K562 (cell line): ENCODE measurements around the gene SRRT. TPM values are rescaled to one million over a fixed set of nuclear protein-coding genes. Genes with fewer than 3 reads are reported as not detected.

ENCODE experiments used
- ATAC-seq: fragments of 200-7000 bp; cut with Tn5 transposase; 3 replicates; pipeline ENCODE4 v1.9.1; 2020; ENCODE audit warnings: moderate library complexity
- BruUV-seq: library from RNA; stranded (reverse); fragments of 400-500 nt; replicated peaks from 2 replicates; lab custom pipeline; 2021; lab: Mats Ljungman, UMichigan
- CTCF ChIA-PET: fragments of 300-600 bp; formaldehyde crosslinking; extraction: SDS; loops from one replicate; lab custom pipeline; 2021; ENCODE audit warnings: low intra/inter-chr PET ratio; lab: Yijun Ruan, JAX
- POLR2A ChIA-PET: fragments of 300-600, 350-650 bp; sonication (Branson Sonifier 250); formaldehyde crosslinking; extraction: SDS; loops from one replicate; lab custom pipeline; 2021; ENCODE audit warnings: antibody characterized with exemption, inconsistent platforms; lab: Yijun Ruan, JAX
- DNase-seq, 4 experiments: peaks; one replicate each; pipeline versions ENCODE4 v3.0.0 to v3.0.0-alpha.2; 2011 to 2018; ENCODE audit warnings: low spot score in 3 of 4, mixed read lengths in 3 of 4; ENCODE audit errors: extremely low read depth in 1 of 4
- FAIRE-seq: peaks from 2 replicates; lab custom pipeline; 2011; peaks lifted over from hg19 to GRCh38; lab: Jason Lieb, UNC
- H2AFZ ChIP-seq: 2 replicates; pipeline ENCODE4 v1.6.0; 2011; ENCODE audit warnings: low read depth, low read length, control low read depth, inconsistent platforms
- H3K27ac ChIP-seq: fragments of 200-600 bp; 3 replicates; pipeline ENCODE4 v1.8.0; 2011; ENCODE audit warnings: low read depth, mild to moderate bottlenecking, control low read depth, inconsistent platforms, low read length, moderate library complexity, mixed read lengths; ENCODE audit errors: extremely low read depth
- H3K27me3 ChIP-seq, 2 experiments: fragments of 300-600 bp in 1 of 2; 2 replicates in 1 of 2; 3 replicates in 1 of 2; pipeline versions ENCODE4 v1.6.0 to v1.8.0; 2011; ENCODE audit warnings: inconsistent platforms in 2 of 2, low read length in 2 of 2, mild to moderate bottlenecking in 1 of 2, mixed read lengths in 1 of 2, moderate library complexity in 1 of 2; ENCODE audit not compliant: control insufficient read depth in 2 of 2, insufficient read depth in 2 of 2
- H3K36me3 ChIP-seq: fragments of 300-600 bp; 3 replicates; pipeline ENCODE4 v1.8.0; 2011; ENCODE audit warnings: mild to moderate bottlenecking, low read length, inconsistent platforms; ENCODE audit not compliant: control insufficient read depth, insufficient read depth
- H3K4me1 ChIP-seq, 2 experiments: fragments of 200-600 bp in 1 of 2; replicated peaks in 1 of 2; 2 replicates in 1 of 2; 3 replicates in 1 of 2; pipeline versions ENCODE4 v1.5.1 to v1.8.0; 2011; ENCODE audit warnings: inconsistent platforms in 2 of 2, low read length in 2 of 2, mild to moderate bottlenecking in 1 of 2, mixed read lengths in 1 of 2, moderate library complexity in 1 of 2; ENCODE audit not compliant: control insufficient read depth in 2 of 2, insufficient read depth in 2 of 2
- H3K4me2 ChIP-seq: 2 replicates; pipeline ENCODE4 v1.6.1; 2011; ENCODE audit warnings: low read length, control low read depth, inconsistent platforms, mixed read lengths; ENCODE audit not compliant: insufficient read depth
- H3K4me3 ChIP-seq: fragments of 200-600 bp; sonication (generic), shearing (Covaris generic); 2 replicates; pipeline ENCODE4 v1.5.1; 2016; ENCODE audit warnings: control low read depth, inconsistent platforms
- H3K79me2 ChIP-seq: fragments of 200-600 bp; 3 replicates; pipeline ENCODE4 v1.8.0; 2011; ENCODE audit warnings: low read length, inconsistent platforms; ENCODE audit not compliant: control insufficient read depth, insufficient read depth
- H3K9ac ChIP-seq, 2 experiments: 2 replicates each; pipeline versions ENCODE4 v1.6.0 to v1.6.1; 2011; ENCODE audit warnings: low read depth in 2 of 2, low read length in 2 of 2, control low read depth in 1 of 2, inconsistent platforms in 1 of 2, mild to moderate bottlenecking in 1 of 2, mixed read lengths in 1 of 2; ENCODE audit not compliant: insufficient read depth in 1 of 2
- H3K9me1 ChIP-seq: one replicate; pipeline ENCODE4 v1.6.0; 2011; ENCODE audit warnings: inconsistent platforms, mild to moderate bottlenecking, low read length, moderate library complexity; ENCODE audit not compliant: control insufficient read depth, insufficient read depth
- H3K9me3 ChIP-seq: replicated peaks from 2 replicates; pipeline ENCODE4 v1.5.1; 2011; ENCODE audit warnings: low read depth, low read length, inconsistent platforms; ENCODE audit not compliant: control insufficient read depth, insufficient read depth
- H4K20me1 ChIP-seq: replicated peaks from 2 replicates; pipeline ENCODE4 v1.6.1; 2011; ENCODE audit warnings: low read length, inconsistent platforms, mixed read lengths; ENCODE audit not compliant: control insufficient read depth, insufficient read depth
- EGR1 ChIP-seq: fragments of 450-650 bp; conservative IDR thresholded peaks from 2 replicates; pipeline ENCODE4 v1.6.1; 2017; ENCODE audit warnings: mild to moderate bottlenecking
- IRF2 ChIP-seq: sonication (generic); formaldehyde crosslinking; IDR thresholded peaks from 2 replicates; pipeline ENCODE4 v1.8.1; 2022; ENCODE audit warnings: mild to moderate bottlenecking, missing genetic modification reagents
- MTA2 ChIP-seq: fragments of 450-650 bp; IDR thresholded peaks from 2 replicates; pipeline ENCODE4 v1.6.1; 2016; ENCODE audit warnings: low read depth
- NONO ChIP-seq, 2 experiments: fragments of 200-400 bp in 1 of 2; fragments of 450-650 bp in 1 of 2; formaldehyde crosslinking in 1 of 2; IDR thresholded peaks; 2 replicates each; pipeline ENCODE4 v1.6.1; 2017; ENCODE audit warnings: low read depth in 2 of 2, mild to moderate bottlenecking in 2 of 2, moderate library complexity in 2 of 2, low read length in 1 of 2
- RFX5 ChIP-seq: IDR thresholded peaks from 2 replicates; pipeline ENCODE4 v1.6.1; 2011; ENCODE audit warnings: low read depth, mild to moderate bottlenecking, improper control_type of control experiment, low read length
- WGBS: fragments of 100-300 bp; shearing (Covaris generic); methylation state at CpG from one replicate; pipeline ENCODE4 v1.1.6; 2016; ENCODE audit warnings: low coverage, mixed read lengths; ENCODE audit not compliant: insufficient coverage; ENCODE audit errors: missing lambda C conversion rate; 5-methylcytosine and 5-hydroxymethylcytosine counted together
- in situ Hi-C: fragments of 300-500 bp; cut with MboI; formaldehyde crosslinking; loops from 4 replicates; pipeline ENCODE4 v1.15.0; 2018; ENCODE audit warnings: inconsistent platforms, mixed read lengths
- intact Hi-C: fragments of 100-400 bp; cut with micrococcal nuclease; formaldehyde crosslinking; loops from 2 replicates; pipeline ENCODE4 v1.14.2; 2022
- polyA plus RNA-seq, 8 experiments: library from polyadenylated mRNA; depleted of rRNA in 4 of 8; stranded (reverse) in 5 of 8; unstranded in 3 of 8; fragments of >200 nt; fragmentation: Nextera tagmentation in 2 of 8; fragmentation: Illumina TruSeq in 1 of 8; extraction: Ambion mirVana in 2 of 8; extraction: Trizol in 1 of 8; gene quantifications; 2 replicates each; pipeline versions ENCODE4 v1.2.1 to v1.2.3, GENCODE V29; 2011 to 2014; ENCODE audit warnings: inconsistent platforms in 1 of 8, missing spikeins in 1 of 8
- total RNA-seq, 7 experiments: library from RNA; depleted of rRNA in 6 of 7; stranded (reverse); fragments of >200 nt in 6 of 7; fragmentation: Illumina TruSeq in 2 of 7; extraction: Trizol in 2 of 7; gene quantifications; 2 replicates each; pipeline versions ENCODE4 v1.2.1 to v1.2.3, GENCODE V29; 2011 to 2021; ENCODE audit warnings: low replicate concordance in 1 of 7
- TF ChIP-seq, protein P1 (sequence below), 2 experiments: IDR thresholded peaks; 2 replicates each; pipeline ENCODE4 v1.6.1; 2011; ENCODE audit warnings: borderline replicate concordance in 1 of 2, control low read depth in 1 of 2, low read depth in 1 of 2, low read length in 1 of 2, mild to moderate bottlenecking in 1 of 2, mixed read lengths in 1 of 2, moderate library complexity in 1 of 2; ENCODE audit not compliant: insufficient read depth in 1 of 2, insufficient read length in 1 of 2, poor library complexity in 1 of 2, severe bottlenecking in 1 of 2; ENCODE audit errors: extremely low read depth in 1 of 2
- TF ChIP-seq, protein P2 (sequence below): fragments of 450-650 bp; IDR thresholded peaks from 2 replicates; pipeline ENCODE4 v1.6.1; 2018; ENCODE audit not compliant: partially characterized antibody
- TF ChIP-seq, protein P3 (sequence below), 3 experiments: fragments of 200-800 bp in 1 of 3; sonication (Bioruptor generic) in 1 of 3; sonication (generic) in 1 of 3; formaldehyde crosslinking in 1 of 3; IDR thresholded peaks; 2 replicates each; pipeline versions ENCODE4 v1.6.1 to v1.8.0; 2016 to 2022; ENCODE audit warnings: mild to moderate bottlenecking in 2 of 3, missing compliant biosample characterization in 2 of 3, missing genetic modification characterization in 2 of 3, missing genetic modification reagents in 1 of 3

Gene SRRT
- total and polyA plus RNA-seq, 9 of the 15 experiments (the other 6 are each of a cell fraction or from before 2014, with no cell fraction given) = 10.3 to 263 (median 84.4) TPM

DNA sequence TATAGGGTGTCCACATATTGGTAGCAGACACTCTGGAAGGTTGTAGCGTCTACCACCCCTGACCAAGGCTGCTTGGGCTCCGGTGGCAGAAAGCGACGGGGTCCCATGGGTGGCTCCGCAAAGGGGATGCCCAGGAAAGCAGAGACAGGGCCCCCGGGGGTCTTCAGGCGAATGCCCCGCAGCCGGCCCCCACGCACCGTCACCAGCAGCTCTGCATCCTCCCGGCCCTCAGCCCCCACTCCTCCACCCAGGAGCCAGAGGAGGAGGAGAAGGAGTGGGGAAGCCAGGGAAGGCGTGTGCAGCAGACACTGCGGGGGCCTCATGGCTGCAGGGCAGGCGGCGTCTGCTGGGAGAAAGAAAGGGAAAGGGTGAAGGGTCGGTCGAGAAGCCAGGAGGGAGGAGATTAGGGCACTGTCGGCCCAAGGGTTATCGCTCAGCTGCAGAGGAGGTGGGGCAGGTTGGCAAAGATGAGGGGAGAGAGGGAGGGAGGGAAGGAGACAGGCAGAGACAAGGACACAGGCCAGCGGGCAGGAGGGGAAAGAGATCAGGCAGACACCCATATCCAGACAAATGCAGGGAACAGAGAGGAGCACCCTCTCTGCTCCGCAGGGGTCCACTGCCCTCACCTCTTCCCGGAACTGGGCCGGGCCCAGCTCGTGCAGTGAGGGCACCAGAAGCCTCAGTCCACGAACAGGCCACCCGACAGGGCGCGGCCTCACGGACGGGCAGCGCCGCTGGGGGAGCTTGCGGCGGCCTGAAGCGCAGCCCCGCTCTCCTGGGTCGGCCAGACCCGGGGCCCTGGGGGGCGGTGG, 19.2 kb downstream of the SRRT start (continued):
- TF ChIP-seq, protein P1, sequence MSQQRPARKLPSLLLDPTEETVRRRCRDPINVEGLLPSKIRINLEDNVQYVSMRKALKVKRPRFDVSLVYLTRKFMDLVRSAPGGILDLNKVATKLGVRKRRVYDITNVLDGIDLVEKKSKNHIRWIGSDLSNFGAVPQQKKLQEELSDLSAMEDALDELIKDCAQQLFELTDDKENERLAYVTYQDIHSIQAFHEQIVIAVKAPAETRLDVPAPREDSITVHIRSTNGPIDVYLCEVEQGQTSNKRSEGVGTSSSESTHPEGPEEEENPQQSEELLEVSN (IDR thresholded peaks at IDR 0.05; ENCODE audit: borderline replicate concordance in 1 of 2, extremely low read depth in 1 of 2, insufficient read depth in 1 of 2, insufficient read length in 1 of 2, low read depth in 1 of 2, low read length in 1 of 2, poor library complexity in 1 of 2, severe bottlenecking in 1 of 2) = peak in 1 of 2 experiments; percentile 3

DNA sequence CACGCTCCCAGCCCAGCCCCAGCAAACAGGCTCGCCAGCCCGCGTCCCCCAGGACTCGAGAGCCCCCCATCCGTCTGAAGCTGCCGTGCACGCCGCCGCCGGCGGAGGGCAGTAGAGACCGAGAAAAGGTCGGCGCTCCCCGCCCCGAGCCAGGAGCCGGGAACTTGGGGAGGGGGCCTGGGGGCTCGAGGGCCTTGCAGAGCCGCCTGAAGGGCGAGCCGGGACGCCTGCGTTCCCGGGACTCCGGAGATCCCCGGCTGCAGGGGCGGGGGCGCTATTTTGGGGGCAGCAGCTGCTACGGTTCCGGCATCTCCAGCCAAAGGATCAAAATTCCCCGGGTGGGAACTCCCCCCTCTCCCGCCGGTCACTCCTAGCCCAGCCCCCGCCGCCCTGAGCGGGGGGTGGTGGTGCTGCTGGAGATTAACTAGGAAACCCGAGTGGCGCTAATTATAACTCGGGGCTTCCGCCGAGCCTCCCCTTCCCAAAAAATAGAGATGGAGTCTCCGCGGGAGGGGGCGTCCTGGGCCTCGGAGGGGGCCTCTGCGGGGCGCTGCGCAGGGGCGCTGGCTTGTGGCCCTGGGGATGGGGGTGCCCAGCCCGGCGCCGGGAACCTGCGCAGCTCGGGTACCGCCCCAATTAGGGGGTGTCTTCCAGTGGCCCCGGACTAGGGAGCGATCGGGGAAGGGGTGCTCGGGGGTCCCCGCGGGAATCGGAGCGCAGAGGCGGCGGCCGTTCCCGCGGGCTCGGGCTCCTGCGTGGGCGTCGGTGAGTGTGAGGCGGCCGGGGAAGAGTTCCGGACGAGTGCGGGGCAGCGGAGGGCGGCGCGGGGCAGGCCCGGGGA, 20.2 kb downstream of the SRRT start:
- ATAC-seq (peak; percentile 32), FAIRE-seq (no peak), DNase-seq (peak; percentile 68 to 79 (median 71))
- Histone ChIP-seq H3K4me2 (peak overlapping the region; percentile 71), H3K27me3 (no peaks in the 10 kb centered on the region), H3K9ac (peak overlapping the region; percentile 52 to 90; a peak in 3 of 4 replicates), H3K79me2 (peaks cover 3% of the 10 kb centered on the region; the same call in 2 of the 3 replicates), H3K27ac (no peak overlapping the region; the same call in 2 of the 3 replicates), H3K9me3 (no peaks in the 10 kb centered on the region), H3K36me3 (no peaks in the 10 kb centered on the region), H3K4me1 (peaks cover 33 to 83% of the 10 kb centered on the region in 2 experiments), H4K20me1 (no peaks in the 10 kb centered on the region), H2AFZ (peak overlapping the region; percentile 75), H3K4me3 (peak overlapping the region; percentile 52), H3K9me1 (no peaks in the 10 kb centered on the region)
- BruUV-seq = TSS peak; percentile 42
- CTCF ChIA-PET = interaction anchor here (0.6 to 2.3 kb wide), 10 partner anchors 164 to 644 kb away, joined by 3 to 28 read pairs (median 4); partner anchors contain the start of gene AP1S1
- WGBS = under 1% methylated on average over 61 of the region's 83 CpGs
- intact Hi-C loops = loop anchor here (5.0 kb wide), 3 partner anchors 182 to 387 kb away; no protein-coding TSS in a partner anchor
- POLR2A ChIA-PET = interaction anchor here (0.9 to 1.8 kb wide), 2 partner anchors 20 to 21 kb away, joined by 3 to 6 read pairs; partner anchors contain the start of gene SRRT
- in situ Hi-C loops = loop anchor here (5.0 kb wide), 1 partner anchor 162 kb away; no protein-coding TSS in a partner anchor
- TF ChIP-seq, protein P2, sequence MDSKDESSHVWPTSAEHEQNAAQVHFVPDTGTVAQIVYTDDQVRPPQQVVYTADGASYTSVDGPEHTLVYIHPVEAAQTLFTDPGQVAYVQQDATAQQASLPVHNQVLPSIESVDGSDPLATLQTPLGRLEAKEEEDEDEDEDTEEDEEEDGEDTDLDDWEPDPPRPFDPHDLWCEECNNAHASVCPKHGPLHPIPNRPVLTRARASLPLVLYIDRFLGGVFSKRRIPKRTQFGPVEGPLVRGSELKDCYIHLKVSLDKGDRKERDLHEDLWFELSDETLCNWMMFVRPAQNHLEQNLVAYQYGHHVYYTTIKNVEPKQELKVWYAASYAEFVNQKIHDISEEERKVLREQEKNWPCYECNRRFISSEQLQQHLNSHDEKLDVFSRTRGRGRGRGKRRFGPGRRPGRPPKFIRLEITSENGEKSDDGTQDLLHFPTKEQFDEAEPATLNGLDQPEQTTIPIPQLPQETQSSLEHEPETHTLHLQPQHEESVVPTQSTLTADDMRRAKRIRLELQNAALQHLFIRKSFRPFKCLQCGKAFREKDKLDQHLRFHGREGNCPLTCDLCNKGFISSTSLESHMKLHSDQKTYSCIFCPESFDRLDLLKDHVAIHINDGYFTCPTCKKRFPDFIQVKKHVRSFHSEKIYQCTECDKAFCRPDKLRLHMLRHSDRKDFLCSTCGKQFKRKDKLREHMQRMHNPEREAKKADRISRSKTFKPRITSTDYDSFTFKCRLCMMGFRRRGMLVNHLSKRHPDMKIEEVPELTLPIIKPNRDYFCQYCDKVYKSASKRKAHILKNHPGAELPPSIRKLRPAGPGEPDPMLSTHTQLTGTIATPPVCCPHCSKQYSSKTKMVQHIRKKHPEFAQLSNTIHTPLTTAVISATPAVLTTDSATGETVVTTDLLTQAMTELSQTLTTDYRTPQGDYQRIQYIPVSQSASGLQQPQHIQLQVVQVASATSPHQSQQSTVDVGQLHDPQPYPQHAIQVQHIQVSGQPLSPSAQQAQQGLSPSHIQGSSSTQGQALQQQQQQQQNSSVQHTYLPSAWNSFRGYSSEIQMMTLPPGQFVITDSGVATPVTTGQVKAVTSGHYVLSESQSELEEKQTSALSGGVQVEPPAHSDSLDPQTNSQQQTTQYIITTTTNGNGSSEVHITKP = peak; percentile 82
- TF ChIP-seq MTA2 (no peak), RFX5 (no peak), NONO (IDR thresholded peaks at IDR 0.05; ENCODE audit: low read depth in 2 of 2, low read length in 1 of 2) (0 out of 4 replicates have a peak, but pooled peaks have one; percentile 31 to 46), EGR1 (peak; percentile 94), IRF2 (CRISPR knock-in tag) (no peak)
- TF ChIP-seq, protein P3, sequence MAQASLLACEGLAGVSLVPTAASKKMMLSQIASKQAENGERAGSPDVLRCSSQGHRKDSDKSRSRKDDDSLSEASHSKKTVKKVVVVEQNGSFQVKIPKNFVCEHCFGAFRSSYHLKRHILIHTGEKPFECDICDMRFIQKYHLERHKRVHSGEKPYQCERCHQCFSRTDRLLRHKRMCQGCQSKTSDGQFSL (CRISPR knock-in tag; IDR thresholded peaks at IDR 0.05) = peak; percentile 54
- TF ChIP-seq, protein P3 (tag; IDR thresholded peaks at IDR 0.05) = peak in 1 of 2 experiments; percentile 58; a peak in 1 of 4 replicates
